ENCODE results near the gene HLA-DMB.

GRCh38 chr6:32946893-32947292, 6.1 kb upstream of the HLA-DMB start:
- TF ChIP-seq CTCF (IDR thresholded peaks at IDR 0.05) (no peak), POLR2A (IDR thresholded peaks at IDR 0.05) (no peak)

All from uterus (tissue), 2 donors.